HepG2 (cell line): ENCODE data around the gene VAMP8. TPM values are rescaled to one million over a fixed set of nuclear protein-coding genes. Genes with fewer than 3 reads are reported as not detected.

Source experiments
- EHMT2 ChIP-seq: fragments of 200-600 bp; sonication (generic); IDR thresholded peaks from 2 replicates; pipeline ENCODE4 v1.7.0; 2017; ENCODE audit warnings: antibody characterized with exemption, low read depth, low read length, borderline replicate concordance
- GATA4 ChIP-seq: sonication (generic); IDR thresholded peaks from 2 replicates; pipeline ENCODE4 v1.6.1; 2016; ENCODE audit warnings: antibody characterized with exemption, low read depth, borderline replicate concordance
- MEIS1 ChIP-seq: sonication (generic); formaldehyde crosslinking; IDR thresholded peaks from 2 replicates; pipeline ENCODE4 v1.9.0; 2021; ENCODE audit warnings: mild to moderate bottlenecking, missing genetic modification reagents, moderate library complexity, borderline replicate concordance
- MXI1 ChIP-seq: IDR thresholded peaks from 3 replicates; pipeline ENCODE4 v1.6.1; 2012; ENCODE audit warnings: low read depth, low read length, inconsistent platforms, borderline replicate concordance
- SNAI1 ChIP-seq: sonication (generic); formaldehyde crosslinking; IDR thresholded peaks from 2 replicates; pipeline ENCODE4 v1.5.0; 2020; ENCODE audit warnings: mild to moderate bottlenecking, missing genetic modification reagents, borderline replicate concordance
- ZBTB3 ChIP-seq: sonication (generic); formaldehyde crosslinking; IDR thresholded peaks from 2 replicates; pipeline ENCODE4 v1.4.0; 2020; ENCODE audit warnings: low read depth, mild to moderate bottlenecking, moderate library complexity, missing genetic modification reagents, borderline replicate concordance
- ZNF773 ChIP-seq: sonication (generic); formaldehyde crosslinking; IDR thresholded peaks from 2 replicates; pipeline ENCODE4 v1.4.0; 2020; ENCODE audit warnings: missing genetic modification reagents, borderline replicate concordance
- polyA plus RNA-seq, 8 experiments: library from polyadenylated mRNA; depleted of rRNA in 3 of 8; stranded (reverse) in 7 of 8; unstranded in 1 of 8; fragments of >200 nt; fragmentation: Illumina TruSeq in 4 of 8; extraction: Trizol in 4 of 8; gene quantifications; 2 replicates each; pipeline versions ENCODE4 v1.2.1 to v1.2.3, GENCODE V29; 2011 to 2016; ENCODE audit warnings: low read depth in 4 of 8, missing spikeins in 1 of 8, mixed read lengths in 1 of 8; ENCODE audit not compliant: insufficient read depth in 1 of 8
- total RNA-seq, 5 experiments: library from RNA; depleted of rRNA; stranded (reverse); fragments of >200 nt; fragmentation: Illumina TruSeq; extraction: Trizol; gene quantifications; 2 replicates each; pipeline ENCODE4 v1.2.3, GENCODE V29; 2016; ENCODE audit warnings: low read depth in 1 of 5
- TF ChIP-seq, protein P1 (sequence below): sonication (generic); formaldehyde crosslinking; IDR thresholded peaks from 2 replicates; pipeline ENCODE4 v1.5.1; 2020; ENCODE audit warnings: missing genetic modification reagents, mild to moderate bottlenecking, borderline replicate concordance
- TF ChIP-seq, protein P2 (sequence below): sonication (generic); formaldehyde crosslinking; IDR thresholded peaks from 2 replicates; pipeline ENCODE4 v1.4.0; 2020; ENCODE audit warnings: missing genetic modification reagents, mild to moderate bottlenecking, borderline replicate concordance
- TF ChIP-seq, protein P3 (sequence below): sonication (generic); formaldehyde crosslinking; IDR thresholded peaks from 2 replicates; pipeline ENCODE4 v1.8.1; 2023; ENCODE audit warnings: missing genetic modification reagents, inconsistent platforms, borderline replicate concordance
- TF ChIP-seq, protein P4 (sequence below): sonication (generic); formaldehyde crosslinking; IDR thresholded peaks from 2 replicates; pipeline ENCODE4 v1.5.0; 2020; ENCODE audit warnings: missing genetic modification reagents
- TF ChIP-seq, protein P5 (sequence below): sonication (generic); formaldehyde crosslinking; IDR thresholded peaks from 2 replicates; pipeline ENCODE4 v1.4.0; 2020; ENCODE audit warnings: mild to moderate bottlenecking, missing genetic modification reagents
- TF ChIP-seq, protein P6 (sequence below), 2 experiments: sonication (generic) in 1 of 2; formaldehyde crosslinking in 1 of 2; IDR thresholded peaks; 2 replicates each; pipeline versions ENCODE4 v1.4.0 to v1.6.1; 2018 to 2020; ENCODE audit warnings: missing genetic modification reagents in 2 of 2, borderline replicate concordance in 1 of 2, low read depth in 1 of 2, mild to moderate bottlenecking in 1 of 2, missing biosample characterization in 1 of 2

Gene VAMP8
- total and polyA plus RNA-seq, 2 of the 13 experiments (the other 11 are each of a cell fraction or from before 2014, with no cell fraction given): 83.3 to 157 TPM

DNA sequence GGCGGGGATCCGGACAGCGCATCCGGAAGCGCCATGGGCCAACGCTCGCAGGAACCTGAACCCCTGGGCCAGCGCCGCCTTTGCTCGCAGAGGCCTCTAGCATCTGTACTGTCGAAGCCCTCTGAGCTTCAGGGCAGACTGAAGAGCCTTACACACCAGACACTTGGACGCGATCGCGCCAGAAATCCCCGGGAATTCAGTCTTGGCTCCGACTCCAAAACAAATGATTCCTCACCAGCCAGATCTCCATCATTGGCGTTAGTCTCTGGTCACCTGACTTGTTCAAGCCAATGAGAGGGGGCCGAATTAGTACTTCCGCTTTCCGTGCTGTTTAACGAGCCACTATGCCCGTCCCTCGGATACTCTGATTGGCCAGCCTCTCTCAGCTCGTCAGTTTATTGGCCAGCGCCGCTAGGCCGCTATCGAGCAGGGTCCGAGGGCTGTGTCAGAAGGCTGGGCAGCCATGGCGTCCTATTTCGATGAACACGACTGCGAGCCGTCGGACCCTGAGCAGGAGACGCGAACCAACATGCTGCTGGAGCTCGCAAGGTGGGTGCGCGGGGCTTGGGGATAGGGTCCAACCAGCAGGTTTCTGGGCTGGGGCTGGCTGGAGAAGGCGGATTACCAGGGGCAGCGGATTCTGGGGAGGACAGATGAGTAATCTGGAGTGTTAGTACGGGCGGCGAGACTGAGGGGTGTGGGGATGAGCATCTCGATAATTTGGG lies 18.1 kb downstream of the VAMP8 start, which contains the start of gene RNF181 (continued):
- peak; percentile 87; the same call in 1 of the 2 replicates for TF ChIP-seq ZBTB3 (CRISPR knock-in tag)
- TF ChIP-seq, protein P1, sequence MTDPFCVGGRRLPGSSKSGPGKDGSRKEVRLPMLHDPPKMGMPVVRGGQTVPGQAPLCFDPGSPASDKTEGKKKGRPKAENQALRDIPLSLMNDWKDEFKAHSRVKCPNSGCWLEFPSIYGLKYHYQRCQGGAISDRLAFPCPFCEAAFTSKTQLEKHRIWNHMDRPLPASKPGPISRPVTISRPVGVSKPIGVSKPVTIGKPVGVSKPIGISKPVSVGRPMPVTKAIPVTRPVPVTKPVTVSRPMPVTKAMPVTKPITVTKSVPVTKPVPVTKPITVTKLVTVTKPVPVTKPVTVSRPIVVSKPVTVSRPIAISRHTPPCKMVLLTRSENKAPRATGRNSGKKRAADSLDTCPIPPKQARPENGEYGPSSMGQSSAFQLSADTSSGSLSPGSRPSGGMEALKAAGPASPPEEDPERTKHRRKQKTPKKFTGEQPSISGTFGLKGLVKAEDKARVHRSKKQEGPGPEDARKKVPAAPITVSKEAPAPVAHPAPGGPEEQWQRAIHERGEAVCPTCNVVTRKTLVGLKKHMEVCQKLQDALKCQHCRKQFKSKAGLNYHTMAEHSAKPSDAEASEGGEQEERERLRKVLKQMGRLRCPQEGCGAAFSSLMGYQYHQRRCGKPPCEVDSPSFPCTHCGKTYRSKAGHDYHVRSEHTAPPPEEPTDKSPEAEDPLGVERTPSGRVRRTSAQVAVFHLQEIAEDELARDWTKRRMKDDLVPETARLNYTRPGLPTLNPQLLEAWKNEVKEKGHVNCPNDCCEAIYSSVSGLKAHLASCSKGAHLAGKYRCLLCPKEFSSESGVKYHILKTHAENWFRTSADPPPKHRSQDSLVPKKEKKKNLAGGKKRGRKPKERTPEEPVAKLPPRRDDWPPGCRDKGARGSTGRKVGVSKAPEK (CRISPR knock-in tag): peak; percentile 22; the same call in 1 of the 2 replicates
- peak; percentile 90; the same call in 1 of the 2 replicates for TF ChIP-seq SNAI1 (CRISPR knock-in tag)
- TF ChIP-seq EHMT2: no peak
- no peak; the same call in 1 of the 2 replicates for TF ChIP-seq ZNF773 (CRISPR knock-in tag)
- TF ChIP-seq, protein P2, sequence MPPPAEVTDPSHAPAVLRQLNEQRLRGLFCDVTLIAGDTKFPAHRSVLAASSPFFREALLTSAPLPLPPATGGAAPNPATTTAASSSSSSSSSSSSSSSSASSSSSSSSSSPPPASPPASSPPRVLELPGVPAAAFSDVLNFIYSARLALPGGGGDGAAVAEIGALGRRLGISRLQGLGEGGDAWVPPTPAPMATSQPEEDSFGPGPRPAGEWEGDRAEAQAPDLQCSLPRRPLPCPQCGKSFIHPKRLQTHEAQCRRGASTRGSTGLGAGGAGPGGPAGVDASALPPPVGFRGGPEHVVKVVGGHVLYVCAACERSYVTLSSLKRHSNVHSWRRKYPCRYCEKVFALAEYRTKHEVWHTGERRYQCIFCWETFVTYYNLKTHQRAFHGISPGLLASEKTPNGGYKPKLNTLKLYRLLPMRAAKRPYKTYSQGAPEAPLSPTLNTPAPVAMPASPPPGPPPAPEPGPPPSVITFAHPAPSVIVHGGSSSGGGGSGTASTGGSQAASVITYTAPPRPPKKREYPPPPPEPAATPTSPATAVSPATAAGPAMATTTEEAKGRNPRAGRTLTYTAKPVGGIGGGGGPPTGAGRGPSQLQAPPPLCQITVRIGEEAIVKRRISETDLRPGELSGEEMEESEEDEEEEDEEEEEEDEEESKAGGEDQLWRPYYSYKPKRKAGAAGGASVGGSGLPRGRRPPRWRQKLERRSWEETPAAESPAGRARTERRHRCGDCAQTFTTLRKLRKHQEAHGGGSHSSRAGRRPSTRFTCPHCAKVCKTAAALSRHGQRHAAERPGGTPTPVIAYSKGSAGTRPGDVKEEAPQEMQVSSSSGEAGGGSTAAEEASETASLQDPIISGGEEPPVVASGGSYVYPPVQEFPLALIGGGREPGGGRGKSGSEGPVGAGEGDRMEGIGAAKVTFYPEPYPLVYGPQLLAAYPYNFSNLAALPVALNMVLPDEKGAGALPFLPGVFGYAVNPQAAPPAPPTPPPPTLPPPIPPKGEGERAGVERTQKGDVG (CRISPR knock-in tag): peak; percentile 58; the same call in 1 of the 2 replicates
- TF ChIP-seq MEIS1 (CRISPR knock-in tag): peak; percentile 87
- TF ChIP-seq, protein P3, sequence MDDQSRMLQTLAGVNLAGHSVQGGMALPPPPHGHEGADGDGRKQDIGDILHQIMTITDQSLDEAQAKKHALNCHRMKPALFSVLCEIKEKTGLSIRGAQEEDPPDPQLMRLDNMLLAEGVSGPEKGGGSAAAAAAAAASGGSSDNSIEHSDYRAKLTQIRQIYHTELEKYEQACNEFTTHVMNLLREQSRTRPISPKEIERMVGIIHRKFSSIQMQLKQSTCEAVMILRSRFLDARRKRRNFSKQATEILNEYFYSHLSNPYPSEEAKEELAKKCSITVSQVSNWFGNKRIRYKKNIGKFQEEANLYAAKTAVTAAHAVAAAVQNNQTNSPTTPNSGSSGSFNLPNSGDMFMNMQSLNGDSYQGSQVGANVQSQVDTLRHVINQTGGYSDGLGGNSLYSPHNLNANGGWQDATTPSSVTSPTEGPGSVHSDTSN (CRISPR knock-in tag): no peak
- TF ChIP-seq, protein P4, sequence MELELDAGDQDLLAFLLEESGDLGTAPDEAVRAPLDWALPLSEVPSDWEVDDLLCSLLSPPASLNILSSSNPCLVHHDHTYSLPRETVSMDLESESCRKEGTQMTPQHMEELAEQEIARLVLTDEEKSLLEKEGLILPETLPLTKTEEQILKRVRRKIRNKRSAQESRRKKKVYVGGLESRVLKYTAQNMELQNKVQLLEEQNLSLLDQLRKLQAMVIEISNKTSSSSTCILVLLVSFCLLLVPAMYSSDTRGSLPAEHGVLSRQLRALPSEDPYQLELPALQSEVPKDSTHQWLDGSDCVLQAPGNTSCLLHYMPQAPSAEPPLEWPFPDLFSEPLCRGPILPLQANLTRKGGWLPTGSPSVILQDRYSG (CRISPR knock-in tag): no peak
- TF ChIP-seq, protein P5, sequence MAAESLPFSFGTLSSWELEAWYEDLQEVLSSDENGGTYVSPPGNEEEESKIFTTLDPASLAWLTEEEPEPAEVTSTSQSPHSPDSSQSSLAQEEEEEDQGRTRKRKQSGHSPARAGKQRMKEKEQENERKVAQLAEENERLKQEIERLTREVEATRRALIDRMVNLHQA (CRISPR knock-in tag): no peak
- peak; percentile 72; the same call in 1 of the 3 replicates for TF ChIP-seq MXI1
- peak; percentile 79 for TF ChIP-seq GATA4
- TF ChIP-seq, protein P6, sequence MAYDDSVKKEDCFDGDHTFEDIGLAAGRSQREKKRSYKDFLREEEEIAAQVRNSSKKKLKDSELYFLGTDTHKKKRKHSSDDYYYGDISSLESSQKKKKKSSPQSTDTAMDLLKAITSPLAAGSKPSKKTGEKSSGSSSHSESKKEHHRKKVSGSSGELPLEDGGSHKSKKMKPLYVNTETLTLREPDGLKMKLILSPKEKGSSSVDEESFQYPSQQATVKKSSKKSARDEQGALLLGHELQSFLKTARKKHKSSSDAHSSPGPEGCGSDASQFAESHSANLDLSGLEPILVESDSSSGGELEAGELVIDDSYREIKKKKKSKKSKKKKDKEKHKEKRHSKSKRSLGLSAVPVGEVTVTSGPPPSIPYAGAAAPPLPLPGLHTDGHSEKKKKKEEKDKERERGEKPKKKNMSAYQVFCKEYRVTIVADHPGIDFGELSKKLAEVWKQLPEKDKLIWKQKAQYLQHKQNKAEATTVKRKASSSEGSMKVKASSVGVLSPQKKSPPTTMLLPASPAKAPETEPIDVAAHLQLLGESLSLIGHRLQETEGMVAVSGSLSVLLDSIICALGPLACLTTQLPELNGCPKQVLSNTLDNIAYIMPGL (CRISPR knock-in tag; IDR thresholded peaks at IDR 0.05; ENCODE audit: borderline replicate concordance in 1 of 2, low read depth in 1 of 2): peak in 1 of 2 experiments; percentile 61; a peak in 2 of 4 replicates
